ENCODE data around the gene PPP1R12A.

PPP1R12A gene

DNA sequence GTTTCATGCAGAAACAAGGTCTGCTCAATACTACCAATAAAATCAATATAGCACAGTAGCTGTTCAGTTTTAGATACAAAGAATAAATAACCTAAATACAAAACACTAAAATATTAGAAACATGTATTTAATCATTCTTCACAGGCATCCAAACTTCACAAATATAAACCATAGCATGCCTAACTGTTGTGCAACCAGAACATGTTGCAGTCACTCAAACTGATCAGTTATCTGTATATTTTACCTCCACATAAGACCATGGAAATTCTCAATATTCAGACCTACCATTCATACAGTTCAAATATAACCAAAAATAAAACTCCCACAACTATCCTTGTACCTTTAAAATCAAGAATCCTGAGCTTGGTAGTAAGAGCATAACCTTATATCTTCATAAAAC lies 161.0 kb downstream of the PPP1R12A start:
- no peak for TF ChIP-seq FOXP2 (optimal IDR thresholded peaks at IDR 0.05; ENCODE audit: borderline replicate concordance, extremely low read depth, extremely low read length, insufficient read depth)
- TF ChIP-seq SIN3A (IDR thresholded peaks at IDR 0.05; ENCODE audit: borderline replicate concordance, insufficient read depth, low read length): no peak
- TF ChIP-seq TAF1 (IDR thresholded peaks at IDR 0.05; ENCODE audit: borderline replicate concordance, insufficient read depth, low read length): no peak
- TF ChIP-seq POLR2AphosphoS5 (IDR thresholded peaks at IDR 0.05; ENCODE audit: low read depth, low read length): no peak
- TF ChIP-seq, protein P1, sequence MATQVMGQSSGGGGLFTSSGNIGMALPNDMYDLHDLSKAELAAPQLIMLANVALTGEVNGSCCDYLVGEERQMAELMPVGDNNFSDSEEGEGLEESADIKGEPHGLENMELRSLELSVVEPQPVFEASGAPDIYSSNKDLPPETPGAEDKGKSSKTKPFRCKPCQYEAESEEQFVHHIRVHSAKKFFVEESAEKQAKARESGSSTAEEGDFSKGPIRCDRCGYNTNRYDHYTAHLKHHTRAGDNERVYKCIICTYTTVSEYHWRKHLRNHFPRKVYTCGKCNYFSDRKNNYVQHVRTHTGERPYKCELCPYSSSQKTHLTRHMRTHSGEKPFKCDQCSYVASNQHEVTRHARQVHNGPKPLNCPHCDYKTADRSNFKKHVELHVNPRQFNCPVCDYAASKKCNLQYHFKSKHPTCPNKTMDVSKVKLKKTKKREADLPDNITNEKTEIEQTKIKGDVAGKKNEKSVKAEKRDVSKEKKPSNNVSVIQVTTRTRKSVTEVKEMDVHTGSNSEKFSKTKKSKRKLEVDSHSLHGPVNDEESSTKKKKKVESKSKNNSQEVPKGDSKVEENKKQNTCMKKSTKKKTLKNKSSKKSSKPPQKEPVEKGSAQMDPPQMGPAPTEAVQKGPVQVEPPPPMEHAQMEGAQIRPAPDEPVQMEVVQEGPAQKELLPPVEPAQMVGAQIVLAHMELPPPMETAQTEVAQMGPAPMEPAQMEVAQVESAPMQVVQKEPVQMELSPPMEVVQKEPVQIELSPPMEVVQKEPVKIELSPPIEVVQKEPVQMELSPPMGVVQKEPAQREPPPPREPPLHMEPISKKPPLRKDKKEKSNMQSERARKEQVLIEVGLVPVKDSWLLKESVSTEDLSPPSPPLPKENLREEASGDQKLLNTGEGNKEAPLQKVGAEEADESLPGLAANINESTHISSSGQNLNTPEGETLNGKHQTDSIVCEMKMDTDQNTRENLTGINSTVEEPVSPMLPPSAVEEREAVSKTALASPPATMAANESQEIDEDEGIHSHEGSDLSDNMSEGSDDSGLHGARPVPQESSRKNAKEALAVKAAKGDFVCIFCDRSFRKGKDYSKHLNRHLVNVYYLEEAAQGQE (IDR thresholded peaks at IDR 0.05; ENCODE audit: insufficient read depth in 1 of 2, low read depth in 2 of 2, low read length in 2 of 2): no peak

DNA sequence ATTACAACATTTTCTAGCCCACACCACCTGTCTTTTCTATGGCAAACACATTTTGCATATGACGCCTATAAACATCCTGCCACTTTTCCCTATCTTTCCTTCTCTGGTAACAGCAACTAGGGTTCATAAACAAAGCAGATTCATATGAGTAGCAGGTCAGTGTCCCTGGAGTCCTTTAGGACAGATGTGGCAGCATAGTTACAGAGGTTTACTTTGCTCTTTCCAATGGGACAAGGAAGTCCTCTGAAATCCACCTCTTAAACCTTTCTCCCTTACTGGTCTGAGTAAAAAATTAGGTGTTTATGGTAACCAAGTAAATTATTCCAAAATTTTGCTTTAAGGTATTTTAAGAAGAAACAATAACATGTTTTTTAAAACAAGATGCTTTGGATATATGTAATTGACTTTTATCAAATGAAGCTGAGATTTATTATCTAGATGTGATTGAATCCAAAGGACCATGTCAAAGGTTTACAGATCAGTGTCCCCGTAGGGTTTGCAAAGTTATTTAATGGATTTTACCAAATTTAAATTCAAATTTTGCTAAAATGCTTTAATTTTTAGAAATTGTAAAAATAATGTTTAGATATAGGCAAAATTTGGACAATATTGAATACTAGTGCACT lies 164.9 kb downstream of the PPP1R12A start:
- TF ChIP-seq FOXP2 (optimal IDR thresholded peaks at IDR 0.05; ENCODE audit: borderline replicate concordance, extremely low read depth, extremely low read length, insufficient read depth): no peak
- TF ChIP-seq, protein P1 (IDR thresholded peaks at IDR 0.05; ENCODE audit: insufficient read depth in 1 of 2, low read depth in 2 of 2, low read length in 2 of 2): no peak
- peak; percentile 28; the same call in 1 of the 2 replicates for TF ChIP-seq POLR2AphosphoS5 (IDR thresholded peaks at IDR 0.05; ENCODE audit: low read depth, low read length)

DNA sequence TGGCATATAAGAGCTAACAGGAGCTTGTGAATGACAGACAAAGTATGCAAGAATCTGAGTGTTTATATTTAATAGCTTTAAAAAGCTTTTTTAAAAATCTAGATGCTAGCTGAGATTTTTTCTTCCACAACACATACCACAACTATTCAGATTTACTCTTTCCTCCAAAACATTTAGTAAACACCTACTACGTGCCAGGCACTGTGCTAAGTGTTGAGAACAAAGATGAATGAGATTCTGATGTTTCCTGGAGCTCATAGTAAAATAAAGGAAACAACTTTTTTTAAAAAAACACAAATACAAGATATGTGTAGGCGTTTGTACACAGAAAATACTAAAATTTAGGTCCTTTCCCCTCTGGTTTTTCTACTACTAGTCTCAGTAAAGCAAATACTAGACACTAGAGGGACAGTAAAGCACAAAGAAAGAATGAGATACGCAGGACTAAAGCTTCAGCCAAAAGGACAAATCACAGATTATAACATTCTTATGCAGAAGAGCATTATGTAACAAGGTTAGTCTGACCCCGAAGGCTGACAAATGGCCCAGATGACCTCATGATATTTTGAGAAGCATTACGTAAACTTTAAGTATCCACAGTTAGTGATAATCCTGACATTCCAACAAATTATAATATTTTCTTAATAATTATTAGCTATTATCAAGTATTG lies 165.6 kb downstream of the PPP1R12A start:
- TF ChIP-seq, protein P1 (IDR thresholded peaks at IDR 0.05; ENCODE audit: insufficient read depth in 1 of 2, low read depth in 2 of 2, low read length in 2 of 2): no peak
- TF ChIP-seq POLR2AphosphoS5 (IDR thresholded peaks at IDR 0.05; ENCODE audit: low read depth, low read length) (no peak), TAF1 (IDR thresholded peaks at IDR 0.05; ENCODE audit: borderline replicate concordance, insufficient read depth, low read length) (no peak), FOXP2 (optimal IDR thresholded peaks at IDR 0.05; ENCODE audit: borderline replicate concordance, extremely low read depth, extremely low read length, insufficient read depth) (no peak), SIN3A (IDR thresholded peaks at IDR 0.05; ENCODE audit: borderline replicate concordance, insufficient read depth, low read length) (no peak)

DNA sequence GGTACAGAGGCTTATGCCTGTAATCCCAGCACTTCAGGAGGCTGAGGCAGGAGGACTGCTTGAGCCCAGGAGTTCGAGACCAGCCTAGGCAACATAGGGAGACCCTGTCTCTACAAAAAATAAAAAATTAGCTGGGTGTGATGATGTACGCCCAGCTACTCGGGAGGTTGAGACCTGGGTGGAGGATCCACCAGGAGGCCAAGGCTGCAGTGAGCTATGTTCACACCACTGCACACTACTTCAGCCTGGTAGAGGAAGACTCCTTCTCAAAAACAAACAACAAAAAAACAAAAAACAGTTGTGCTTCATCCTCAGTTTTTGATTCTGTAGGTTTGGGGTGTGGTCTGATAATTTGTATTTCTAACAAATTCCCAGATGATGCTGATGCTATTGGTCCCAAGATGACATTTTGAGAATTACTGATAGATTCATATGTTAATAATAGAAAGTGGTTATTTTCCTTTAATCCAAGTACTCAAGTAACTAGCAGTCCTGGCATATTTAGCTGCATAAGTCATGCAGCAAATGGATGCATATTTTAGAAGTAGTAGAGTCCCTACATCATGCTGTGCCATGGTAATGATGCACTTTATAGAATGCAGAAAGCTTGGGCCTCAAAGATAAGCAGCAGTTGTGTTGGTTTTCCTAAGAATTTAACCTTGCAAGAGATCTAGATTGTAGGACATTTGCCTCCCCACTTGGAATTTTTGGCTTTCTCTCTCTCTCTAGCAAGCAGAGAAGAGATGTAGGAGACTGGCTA lies 168.0 kb downstream of the PPP1R12A start:
- TF ChIP-seq TAF1 (IDR thresholded peaks at IDR 0.05; ENCODE audit: borderline replicate concordance, insufficient read depth, low read length) (no peak), SIN3A (IDR thresholded peaks at IDR 0.05; ENCODE audit: borderline replicate concordance, insufficient read depth, low read length) (no peak), POLR2AphosphoS5 (IDR thresholded peaks at IDR 0.05; ENCODE audit: low read depth, low read length) (no peak), FOXP2 (optimal IDR thresholded peaks at IDR 0.05; ENCODE audit: borderline replicate concordance, extremely low read depth, extremely low read length, insufficient read depth) (no peak)
- TF ChIP-seq, protein P1 (IDR thresholded peaks at IDR 0.05; ENCODE audit: insufficient read depth in 1 of 2, low read depth in 2 of 2, low read length in 2 of 2): no peak

Data from PFSK-1 (cell line).